Measurements from ENCODE around the gene PLA2G6. TPM values are rescaled to one million over a fixed set of nuclear protein-coding genes. Genes with fewer than 3 reads are reported as not detected.

The PLA2G6 gene
- total and polyA plus RNA-seq, 3 donors from 2014 or later, result 89.4 to 135 (median 122) TPM

DNA sequence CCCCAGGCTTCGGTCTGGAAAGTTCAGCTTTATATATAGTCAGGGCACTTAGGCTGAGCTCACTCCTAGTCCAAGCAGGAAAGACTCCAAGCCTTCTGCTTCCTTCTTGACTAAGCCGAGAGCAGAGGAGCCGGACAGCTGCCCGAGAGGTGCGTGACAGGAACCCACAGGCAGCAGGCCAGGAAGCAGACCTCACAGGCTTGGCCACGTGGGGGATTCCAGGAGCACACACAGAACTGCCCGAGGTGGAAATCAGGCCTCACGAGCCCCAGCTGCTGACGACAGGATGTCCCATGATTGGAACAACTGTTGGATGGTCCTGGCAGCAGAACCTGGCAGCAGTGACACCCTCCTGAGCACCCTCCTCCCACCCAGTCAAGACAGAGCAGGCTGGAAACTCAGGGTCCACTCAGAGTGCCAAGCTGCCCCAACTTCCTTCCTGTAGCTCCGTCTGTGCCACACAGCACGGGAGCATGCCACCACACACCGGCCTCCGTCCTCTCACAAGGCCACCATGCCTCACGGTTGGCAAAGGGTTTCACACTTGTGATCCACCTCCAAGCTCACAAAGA lies 5.4 kb downstream of the PLA2G6 start:
- no peak for TF ChIP-seq POLR2A (IDR thresholded peaks at IDR 0.05)
- TF ChIP-seq, protein P1, sequence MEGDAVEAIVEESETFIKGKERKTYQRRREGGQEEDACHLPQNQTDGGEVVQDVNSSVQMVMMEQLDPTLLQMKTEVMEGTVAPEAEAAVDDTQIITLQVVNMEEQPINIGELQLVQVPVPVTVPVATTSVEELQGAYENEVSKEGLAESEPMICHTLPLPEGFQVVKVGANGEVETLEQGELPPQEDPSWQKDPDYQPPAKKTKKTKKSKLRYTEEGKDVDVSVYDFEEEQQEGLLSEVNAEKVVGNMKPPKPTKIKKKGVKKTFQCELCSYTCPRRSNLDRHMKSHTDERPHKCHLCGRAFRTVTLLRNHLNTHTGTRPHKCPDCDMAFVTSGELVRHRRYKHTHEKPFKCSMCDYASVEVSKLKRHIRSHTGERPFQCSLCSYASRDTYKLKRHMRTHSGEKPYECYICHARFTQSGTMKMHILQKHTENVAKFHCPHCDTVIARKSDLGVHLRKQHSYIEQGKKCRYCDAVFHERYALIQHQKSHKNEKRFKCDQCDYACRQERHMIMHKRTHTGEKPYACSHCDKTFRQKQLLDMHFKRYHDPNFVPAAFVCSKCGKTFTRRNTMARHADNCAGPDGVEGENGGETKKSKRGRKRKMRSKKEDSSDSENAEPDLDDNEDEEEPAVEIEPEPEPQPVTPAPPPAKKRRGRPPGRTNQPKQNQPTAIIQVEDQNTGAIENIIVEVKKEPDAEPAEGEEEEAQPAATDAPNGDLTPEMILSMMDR (IDR thresholded peaks at IDR 0.05), result no peak
- no peaks in the 10 kb centered on the region for H3K9me3 ChIP-seq
- intact Hi-C loops (cut with DNase I; ENCODE audit: low total_unique reads), result no loop called here
- peak overlapping the region; percentile 95 to 98 for H3K27ac ChIP-seq
- H3K36me3 ChIP-seq (ENCODE audit: low read depth, missing control alignments), result no peaks in the 10 kb centered on the region
- H3K4me1 ChIP-seq, result peaks cover 32% of the 10 kb centered on the region
- WGBS, 2 donors, result 60 to 64% methylated on average over 9 to 14 of the region's 14 CpGs
- no peaks in the 10 kb centered on the region for H3K27me3 ChIP-seq
- H3K4me3 ChIP-seq, result no peak overlapping the region
- peak; percentile 87 for DNase-seq

DNA sequence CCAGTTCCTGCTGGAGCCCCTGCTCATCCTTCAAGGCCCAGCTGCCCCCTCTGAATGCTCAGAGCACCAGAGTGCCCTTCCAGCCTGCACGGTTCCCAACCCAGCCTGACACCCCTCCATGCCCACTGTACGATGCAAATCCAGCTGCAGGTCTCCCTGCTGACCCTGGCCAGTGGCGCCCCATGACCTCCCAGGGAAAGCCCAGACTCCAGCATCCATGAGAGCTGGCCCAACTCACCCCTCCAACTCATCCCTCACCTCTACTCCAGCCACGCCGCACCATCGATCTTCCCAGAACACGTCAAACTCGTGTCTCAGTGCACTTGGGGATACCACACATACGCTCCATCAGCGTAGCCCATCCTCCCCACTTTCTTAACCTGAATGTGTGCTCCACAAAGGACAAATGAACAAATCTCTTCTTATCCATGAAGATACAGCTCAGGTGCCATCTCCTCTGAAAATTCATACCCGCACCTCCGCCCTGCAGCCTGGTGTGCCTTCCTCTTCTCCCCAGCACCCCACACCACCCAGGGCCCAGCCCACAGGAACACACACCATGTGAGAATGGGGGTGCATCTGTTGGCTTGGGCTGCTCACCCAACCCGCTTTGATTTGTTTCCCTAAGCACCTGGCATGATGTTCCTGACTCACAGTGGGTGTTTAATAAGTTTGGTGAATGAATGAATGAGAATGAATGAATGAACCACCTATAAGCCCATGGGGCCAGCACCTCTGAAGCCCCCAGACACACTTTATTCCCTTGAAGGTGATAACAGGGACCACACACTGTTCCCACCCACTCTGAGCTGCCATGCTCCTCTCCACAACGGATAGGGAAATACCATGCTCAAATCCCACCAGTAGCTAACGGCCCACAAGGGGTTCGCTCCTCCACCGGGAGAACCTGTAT lies 6.2 kb downstream of the PLA2G6 start:
- DNase-seq, result no peak
- no peaks in the 10 kb centered on the region for H3K36me3 ChIP-seq (ENCODE audit: low read depth, missing control alignments)
- TF ChIP-seq POLR2A (IDR thresholded peaks at IDR 0.05), result no peak
- TF ChIP-seq, protein P1 (IDR thresholded peaks at IDR 0.05), result no peak
- no peaks in the 10 kb centered on the region for H3K27me3 ChIP-seq
- H3K27ac ChIP-seq, result peak overlapping the region; percentile 73 to 98
- 93 to 98% methylated on average over 13 to 17 of the region's 17 CpGs for WGBS, 2 donors
- peaks cover 26% of the 10 kb centered on the region for H3K4me1 ChIP-seq
- intact Hi-C loops (cut with DNase I; ENCODE audit: low total_unique reads), result no loop called here
- H3K9me3 ChIP-seq, result no peaks in the 10 kb centered on the region
- no peak overlapping the region for H3K4me3 ChIP-seq

DNA sequence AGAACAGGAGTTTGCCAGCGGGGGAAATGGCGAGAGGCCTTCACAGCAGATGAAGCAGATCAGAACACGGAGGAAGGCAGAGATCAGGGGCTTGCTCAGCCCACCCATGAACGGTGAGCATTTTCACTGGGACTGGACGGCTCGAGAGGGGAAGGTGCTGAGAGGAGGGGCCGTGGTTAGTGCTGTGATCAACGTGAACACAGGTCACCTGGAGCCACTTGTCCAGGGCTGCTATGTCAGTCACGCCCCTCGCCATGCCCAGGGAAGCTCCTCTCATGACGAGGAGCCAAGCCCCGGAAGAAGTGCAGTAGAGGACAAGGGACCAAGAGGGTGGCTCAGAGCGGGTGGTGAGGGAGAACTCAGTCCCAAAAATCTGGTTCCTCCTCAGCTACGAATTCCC lies 7.0 kb downstream of the PLA2G6 start:
- intact Hi-C loops (cut with DNase I; ENCODE audit: low total_unique reads), result no loop called here
- WGBS, 2 donors, result 90 to 94% methylated on average over 11 to 14 of the region's 14 CpGs
- DNase-seq, result no peak
- TF ChIP-seq, protein P1 (IDR thresholded peaks at IDR 0.05), result no peak
- no peak for TF ChIP-seq POLR2A (IDR thresholded peaks at IDR 0.05)
- H3K27me3 ChIP-seq, result no peaks in the 10 kb centered on the region
- H3K36me3 ChIP-seq (ENCODE audit: low read depth, missing control alignments), result no peaks in the 10 kb centered on the region
- H3K4me1 ChIP-seq, result peaks cover 21% of the 10 kb centered on the region
- H3K27ac ChIP-seq, result peak overlapping the region in 1 of 2 donors; percentile 98
- no peak overlapping the region for H3K4me3 ChIP-seq
- no peaks in the 10 kb centered on the region for H3K9me3 ChIP-seq

DNA sequence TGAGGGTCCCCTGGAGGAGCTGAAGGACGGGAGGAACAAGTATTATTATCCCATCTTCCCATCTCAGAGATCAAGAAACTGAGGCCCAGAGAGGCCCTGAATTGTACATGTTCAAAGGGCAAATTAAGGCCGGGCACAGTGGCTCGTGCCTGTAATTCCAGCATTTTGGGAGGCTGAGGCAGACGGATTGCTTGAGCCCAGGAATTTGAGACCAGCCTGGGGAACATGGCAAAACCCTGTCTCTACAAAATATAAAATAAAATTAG lies 8.1 kb downstream of the PLA2G6 start:
- Histone ChIP-seq H3K4me1 (peaks cover 21% of the 10 kb centered on the region), H3K27ac (no peak overlapping the region), H3K9me3 (no peaks in the 10 kb centered on the region), H3K4me3 (no peak overlapping the region), H3K27me3 (no peaks in the 10 kb centered on the region), H3K36me3 (ENCODE audit: low read depth, missing control alignments) (no peaks in the 10 kb centered on the region)
- WGBS, 2 donors, result 93 to 94% methylated on average over 4 of the region's 4 CpGs
- TF ChIP-seq, protein P1 (IDR thresholded peaks at IDR 0.05), result no peak
- no peak for TF ChIP-seq POLR2A (IDR thresholded peaks at IDR 0.05)
- intact Hi-C loops (cut with DNase I; ENCODE audit: low total_unique reads), result no loop called here
- no peak for DNase-seq
